HUES48 (cell line): ENCODE measurements around the gene CFAP251.

Source experiments
- H3K27ac ChIP-seq: one replicate; pipeline ENCODE4 v1.7.0; 2013; ENCODE audit warnings: low read depth, low read length, inconsistent platforms
- H3K27me3 ChIP-seq: 2 replicates; pipeline ENCODE4 v1.6.1; 2013; ENCODE audit warnings: mild to moderate bottlenecking, low read length; ENCODE audit not compliant: control insufficient read depth, insufficient read depth
- H3K36me3 ChIP-seq: 2 replicates; pipeline ENCODE4 v1.6.1; 2013; ENCODE audit warnings: low read length; ENCODE audit not compliant: control insufficient read depth, insufficient read depth
- H3K4me1 ChIP-seq: 2 replicates; pipeline ENCODE4 v1.6.1; 2013; ENCODE audit warnings: mild to moderate bottlenecking, low read length; ENCODE audit not compliant: control insufficient read depth, insufficient read depth
- H3K4me3 ChIP-seq: 2 replicates; pipeline ENCODE4 v1.5.1; 2013; ENCODE audit warnings: mild to moderate bottlenecking, low read depth, low read length
- H3K9ac ChIP-seq: 2 replicates; pipeline ENCODE4 v1.6.1; 2013; ENCODE audit warnings: mild to moderate bottlenecking, low read depth, low read length, moderate library complexity
- H3K9me3 ChIP-seq: 2 replicates; pipeline ENCODE4 v1.6.1; 2013; ENCODE audit warnings: low read length; ENCODE audit not compliant: control insufficient read depth, insufficient read depth

Gene CFAP251

GRCh38 chr12:121932914-121933521 lies 14.6 kb downstream of the CFAP251 start:
- Histone ChIP-seq H3K27me3 (no peaks in the 10 kb centered on the region), H3K27ac (peak overlapping the region; percentile 53), H3K9ac (no peak overlapping the region), H3K9me3 (no peaks in the 10 kb centered on the region), H3K4me3 (no peak overlapping the region), H3K36me3 (0 out of 2 replicates have a peak, but pooled peaks cover 3% of the 10 kb centered on the region), H3K4me1 (peaks cover 12% of the 10 kb centered on the region)

- Histone ChIP-seq H3K27ac (peak overlapping the region; percentile 53), H3K4me1 (peaks cover 12% of the 10 kb centered on the region), H3K27me3 (no peaks in the 10 kb centered on the region), H3K9me3 (no peaks in the 10 kb centered on the region), H3K4me3 (no peak overlapping the region), H3K9ac (no peak overlapping the region), H3K36me3 (0 out of 2 replicates have a peak, but pooled peaks cover 3% of the 10 kb centered on the region)
These were observed 15.3 kb downstream of the CFAP251 start for GRCh38 chr12:121933522-121934308.

- Histone ChIP-seq H3K9me3 (no peaks in the 10 kb centered on the region), H3K4me1 (peaks cover 12% of the 10 kb centered on the region), H3K27ac (peak overlapping the region; percentile 32), H3K4me3 (no peak overlapping the region), H3K36me3 (0 out of 2 replicates have a peak, but pooled peaks cover 3% of the 10 kb centered on the region), H3K27me3 (no peaks in the 10 kb centered on the region), H3K9ac (no peak overlapping the region)
These were observed 15.9 kb downstream of the CFAP251 start for GRCh38 chr12:121934309-121934664.

GRCh38 chr12:121937654-121938053 lies 19.3 kb downstream of the CFAP251 start:
- no peak overlapping the region for H3K4me3 ChIP-seq
- 0 out of 2 replicates have a peak, but pooled peaks cover 3% of the 10 kb centered on the region for H3K36me3 ChIP-seq
- H3K4me1 ChIP-seq = peaks cover 21% of the 10 kb centered on the region
- H3K27me3 ChIP-seq = no peaks in the 10 kb centered on the region
- H3K27ac ChIP-seq = no peak overlapping the region
- H3K9me3 ChIP-seq = no peaks in the 10 kb centered on the region
- no peak overlapping the region for H3K9ac ChIP-seq

GRCh38 chr12:121939186-121939585 lies 20.8 kb downstream of the CFAP251 start:
- H3K9ac ChIP-seq = no peak overlapping the region
- no peak overlapping the region for H3K27ac ChIP-seq
- H3K36me3 ChIP-seq = 0 out of 2 replicates have a peak, but pooled peaks cover 3% of the 10 kb centered on the region
- peaks cover 9% of the 10 kb centered on the region; the same call in 1 of the 2 replicates for H3K4me1 ChIP-seq
- no peak overlapping the region for H3K4me3 ChIP-seq
- H3K9me3 ChIP-seq = no peaks in the 10 kb centered on the region
- no peaks in the 10 kb centered on the region for H3K27me3 ChIP-seq

GRCh38 chr12:121939992-121940766 lies 21.8 kb downstream of the CFAP251 start:
- no peak overlapping the region for H3K9ac ChIP-seq
- H3K36me3 ChIP-seq = no peaks in the 10 kb centered on the region
- no peaks in the 10 kb centered on the region for H3K9me3 ChIP-seq
- no peak overlapping the region for H3K27ac ChIP-seq
- H3K27me3 ChIP-seq = no peaks in the 10 kb centered on the region
- no peak overlapping the region for H3K4me3 ChIP-seq
- peaks cover 9% of the 10 kb centered on the region; the same call in 1 of the 2 replicates for H3K4me1 ChIP-seq

GRCh38 chr12:121942145-121942718 lies 23.8 kb downstream of the CFAP251 start:
- H3K36me3 ChIP-seq = no peaks in the 10 kb centered on the region
- no peaks in the 10 kb centered on the region for H3K27me3 ChIP-seq
- H3K4me1 ChIP-seq = peaks cover 9% of the 10 kb centered on the region; the same call in 1 of the 2 replicates

GRCh38 chr12:121943926-121944325 lies 25.5 kb downstream of the CFAP251 start:
- Histone ChIP-seq H3K27me3 (no peaks in the 10 kb centered on the region), H3K9me3 (no peaks in the 10 kb centered on the region), H3K27ac (no peak overlapping the region), H3K36me3 (no peaks in the 10 kb centered on the region), H3K9ac (no peak overlapping the region), H3K4me1 (peaks cover 15% of the 10 kb centered on the region; the same call in 1 of the 2 replicates), H3K4me3 (no peak overlapping the region)

More at GRCh38 chr12:121942145-121942718, 23.8 kb downstream of the CFAP251 start:
- Histone ChIP-seq H3K27ac (no peak overlapping the region), H3K9me3 (no peaks in the 10 kb centered on the region), H3K4me3 (no peak overlapping the region), H3K9ac (no peak overlapping the region)

- H3K9me3 ChIP-seq = no peaks in the 10 kb centered on the region
- no peak overlapping the region for H3K9ac ChIP-seq
- no peaks in the 10 kb centered on the region for H3K36me3 ChIP-seq
- H3K4me1 ChIP-seq = peaks cover 6% of the 10 kb centered on the region; the same call in 1 of the 2 replicates
- no peak overlapping the region for H3K4me3 ChIP-seq
- H3K27me3 ChIP-seq = no peaks in the 10 kb centered on the region
- no peak overlapping the region for H3K27ac ChIP-seq
These were observed 28.1 kb downstream of the CFAP251 start for GRCh38 chr12:121946313-121947025.

- H3K4me3 ChIP-seq = no peak overlapping the region
- peaks cover 6% of the 10 kb centered on the region; the same call in 1 of the 2 replicates for H3K4me1 ChIP-seq
- no peak overlapping the region for H3K9ac ChIP-seq
- H3K27ac ChIP-seq = peak overlapping the region; percentile 12
- H3K9me3 ChIP-seq = no peaks in the 10 kb centered on the region
- H3K27me3 ChIP-seq = no peaks in the 10 kb centered on the region
- H3K36me3 ChIP-seq = no peaks in the 10 kb centered on the region
These were observed 29.6 kb downstream of the CFAP251 start for GRCh38 chr12:121947981-121948380.
